IPS-11a (cell line): ENCODE data around the gene CNDP1.
"Not testable (repeated sequence)": the region's sequence is repeated elsewhere in the genome, so short reads cannot be mapped to it uniquely, and the experiment has no call there.

Experiments used
- H3K4me3 ChIP-seq: one replicate; pipeline ENCODE4 v1.5.1; 2013; ENCODE audit warnings: low read depth, low read length, control low read depth

CNDP1 gene, protein sequence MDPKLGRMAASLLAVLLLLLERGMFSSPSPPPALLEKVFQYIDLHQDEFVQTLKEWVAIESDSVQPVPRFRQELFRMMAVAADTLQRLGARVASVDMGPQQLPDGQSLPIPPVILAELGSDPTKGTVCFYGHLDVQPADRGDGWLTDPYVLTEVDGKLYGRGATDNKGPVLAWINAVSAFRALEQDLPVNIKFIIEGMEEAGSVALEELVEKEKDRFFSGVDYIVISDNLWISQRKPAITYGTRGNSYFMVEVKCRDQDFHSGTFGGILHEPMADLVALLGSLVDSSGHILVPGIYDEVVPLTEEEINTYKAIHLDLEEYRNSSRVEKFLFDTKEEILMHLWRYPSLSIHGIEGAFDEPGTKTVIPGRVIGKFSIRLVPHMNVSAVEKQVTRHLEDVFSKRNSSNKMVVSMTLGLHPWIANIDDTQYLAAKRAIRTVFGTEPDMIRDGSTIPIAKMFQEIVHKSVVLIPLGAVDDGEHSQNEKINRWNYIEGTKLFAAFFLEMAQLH

DNA sequence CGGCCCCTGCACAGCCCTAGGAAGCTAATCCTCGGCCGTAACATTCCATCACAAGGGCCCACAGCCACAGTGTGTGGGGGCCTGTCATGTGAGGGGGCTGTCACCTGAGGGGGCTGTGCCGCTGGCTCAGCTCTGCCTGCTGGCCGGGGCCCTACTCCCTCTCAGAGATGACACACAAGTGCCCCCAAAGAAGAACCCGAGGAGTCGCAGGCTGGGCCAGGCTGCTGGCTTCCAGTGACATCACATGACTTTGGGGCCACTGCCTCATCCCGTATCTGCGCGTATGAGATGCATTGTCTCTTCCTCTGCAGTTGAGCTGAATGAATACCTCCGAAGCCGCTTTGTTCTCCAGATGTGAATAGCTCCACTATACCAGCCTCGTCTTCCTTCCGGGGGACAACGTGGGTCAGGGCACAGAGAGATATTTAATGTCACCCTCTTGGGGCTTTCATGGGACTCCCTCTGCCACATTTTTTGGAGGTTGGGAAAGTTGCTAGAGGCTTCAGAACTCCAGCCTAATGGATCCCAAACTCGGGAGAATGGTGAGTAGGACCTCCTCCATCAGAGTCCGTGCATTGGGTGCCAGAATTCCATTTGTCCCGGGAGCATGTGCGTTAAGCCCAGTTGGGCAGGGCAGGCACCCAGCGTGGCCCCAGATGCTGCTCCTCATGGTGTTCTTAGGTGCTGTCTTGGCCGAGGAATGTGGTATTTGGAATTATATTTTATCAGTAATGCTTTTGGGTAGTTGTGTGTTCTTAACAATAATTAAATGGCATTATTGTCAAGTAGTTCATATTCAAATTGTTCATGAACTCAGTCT, at the start of gene CNDP1:
Gene CNDP1 (plus strand): TSS at position 351 of the 820 bp plus-strand sequence. CDS start 168 bp downstream, at position 519.
- no peak within 1 kb of the TSS for H3K4me3 ChIP-seq

DNA sequence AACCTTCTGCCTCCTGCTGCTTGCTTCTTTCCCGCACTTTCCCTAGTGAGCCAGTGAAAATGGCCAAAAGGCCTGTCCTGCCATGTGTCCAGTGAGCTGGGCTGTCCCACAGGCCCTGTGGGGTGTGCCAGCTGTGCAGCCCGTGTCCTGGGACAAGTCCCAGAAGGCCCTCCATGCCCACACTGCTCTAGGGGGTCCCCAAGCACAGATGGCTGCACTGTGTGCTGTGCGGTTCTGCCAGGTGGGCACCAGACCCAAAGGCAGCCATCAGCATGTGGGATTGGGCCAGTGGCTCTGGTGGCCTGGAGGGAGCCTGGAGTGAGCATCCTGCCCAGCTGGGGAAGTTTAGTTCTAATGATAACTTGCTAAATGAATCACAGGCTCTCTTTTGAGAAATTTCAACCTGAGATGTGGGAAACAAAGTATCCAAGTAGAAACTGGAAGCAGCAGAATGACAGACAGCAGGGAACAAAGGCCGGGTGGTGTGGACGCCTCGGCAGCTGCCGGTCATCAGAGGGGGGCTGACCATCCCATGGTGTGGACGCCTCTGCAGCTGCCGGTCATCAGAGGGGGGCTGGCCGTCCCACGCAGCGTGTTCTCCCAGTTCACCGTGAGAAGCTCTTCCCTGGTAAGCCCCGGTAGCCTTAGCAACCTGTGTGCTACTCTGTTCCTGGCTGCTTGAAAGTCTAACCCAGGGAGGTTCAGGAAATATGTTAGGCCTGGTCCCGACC, 48.0 kb upstream of the CNDP1 start:
- H3K4me3 ChIP-seq, result no peak overlapping the region

DNA sequence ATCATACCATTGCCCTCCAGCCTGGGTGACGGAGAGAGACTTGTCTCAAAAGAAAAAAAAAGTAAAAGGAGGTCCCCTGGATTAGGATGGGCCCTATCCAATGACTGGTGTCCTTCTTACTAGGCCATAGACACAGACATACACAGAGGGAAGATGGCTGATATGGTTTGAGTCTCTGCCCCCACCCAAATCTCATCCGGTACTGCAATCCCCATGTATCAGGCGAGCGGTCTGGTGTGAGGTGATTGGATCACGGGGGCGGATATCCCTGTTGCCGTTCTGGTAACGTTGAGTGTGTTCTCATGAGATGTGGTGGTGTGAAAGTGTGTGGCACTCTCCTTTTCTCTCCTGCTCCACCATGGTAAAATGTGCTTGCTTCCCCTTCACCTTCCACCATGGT, 45.9 kb upstream of the CNDP1 start:
- H3K4me3 ChIP-seq, result no peak overlapping the region

DNA sequence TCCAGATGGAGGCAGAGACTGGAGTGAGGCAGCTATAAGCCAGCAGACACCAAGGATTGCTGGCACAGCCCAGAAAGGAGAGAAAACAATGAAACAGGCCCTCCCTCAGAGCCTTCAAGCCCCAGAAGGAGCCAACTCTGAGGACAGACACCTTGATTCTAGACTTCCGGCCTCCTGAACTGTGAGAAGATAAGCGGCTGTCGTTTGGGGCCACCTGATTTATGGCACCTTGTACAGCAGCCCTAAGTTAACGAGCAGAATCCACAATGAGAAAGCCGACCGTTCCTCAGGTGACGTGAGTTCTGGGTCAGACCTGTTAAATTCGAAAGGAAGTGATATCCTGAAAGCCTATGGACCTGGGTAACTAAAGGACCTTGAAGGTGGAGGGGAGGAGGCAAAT, 45.4 kb upstream of the CNDP1 start:
- no peak overlapping the region for H3K4me3 ChIP-seq

DNA sequence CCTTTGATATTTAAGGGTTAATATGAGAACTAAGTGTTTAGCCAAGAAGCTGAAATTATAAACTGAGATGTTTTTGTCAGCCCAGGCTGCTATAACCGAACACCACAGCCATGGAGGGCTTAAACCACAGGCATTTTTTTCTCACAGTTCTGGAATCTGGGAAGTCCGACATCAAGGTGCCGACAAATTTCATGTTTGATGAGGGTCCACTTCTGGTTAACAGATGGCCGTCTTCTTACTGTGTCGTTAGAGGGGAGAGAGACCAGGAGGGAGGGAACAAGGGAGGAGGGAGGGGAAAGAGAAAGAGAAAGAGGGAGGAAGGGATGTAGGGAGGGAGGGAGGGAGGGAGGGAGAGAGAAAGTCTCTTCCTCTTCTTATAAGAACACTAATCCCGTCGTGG, 44.6 kb upstream of the CNDP1 start:
- no peak overlapping the region for H3K4me3 ChIP-seq

DNA sequence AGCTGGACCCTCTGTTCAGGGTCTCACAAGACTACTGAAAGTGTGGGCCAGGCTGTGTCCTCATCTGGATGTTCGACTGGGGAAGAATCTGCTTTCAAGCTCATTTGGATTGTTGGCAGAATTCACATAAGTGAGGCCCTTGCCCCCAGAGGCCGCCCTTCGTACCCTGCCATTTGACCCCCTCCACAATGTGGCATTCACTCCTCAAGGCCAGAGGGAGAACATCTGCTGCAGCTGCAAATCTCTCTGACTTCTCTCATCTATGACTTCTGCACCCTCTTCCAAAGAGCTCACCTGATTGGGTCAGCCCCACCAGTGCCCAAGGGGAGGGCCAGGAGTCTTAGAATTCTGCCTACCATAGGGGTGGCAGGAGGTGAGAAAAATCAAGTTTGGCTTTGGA, 42.0 kb upstream of the CNDP1 start:
- H3K4me3 ChIP-seq, result no peak overlapping the region

DNA sequence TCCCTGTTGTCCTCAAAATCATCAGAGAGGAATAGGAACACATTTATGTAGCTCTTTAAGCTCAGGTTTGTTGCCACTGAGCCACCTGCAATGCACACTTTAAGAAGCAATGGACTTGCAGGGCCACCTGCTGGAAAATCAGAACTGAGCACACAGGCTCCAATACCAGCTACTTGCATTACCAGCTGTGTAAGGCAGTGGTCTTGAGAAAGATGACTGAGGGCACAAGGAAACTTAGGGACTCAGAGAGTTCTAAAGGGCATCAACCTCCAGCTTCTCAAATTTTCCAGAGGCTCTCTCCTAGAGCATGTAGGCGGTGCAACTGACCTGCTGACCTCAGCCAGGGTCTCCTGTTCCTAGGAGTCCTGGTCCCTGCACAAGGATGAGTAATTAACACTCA, 40.6 kb upstream of the CNDP1 start:
- no peak overlapping the region for H3K4me3 ChIP-seq

DNA sequence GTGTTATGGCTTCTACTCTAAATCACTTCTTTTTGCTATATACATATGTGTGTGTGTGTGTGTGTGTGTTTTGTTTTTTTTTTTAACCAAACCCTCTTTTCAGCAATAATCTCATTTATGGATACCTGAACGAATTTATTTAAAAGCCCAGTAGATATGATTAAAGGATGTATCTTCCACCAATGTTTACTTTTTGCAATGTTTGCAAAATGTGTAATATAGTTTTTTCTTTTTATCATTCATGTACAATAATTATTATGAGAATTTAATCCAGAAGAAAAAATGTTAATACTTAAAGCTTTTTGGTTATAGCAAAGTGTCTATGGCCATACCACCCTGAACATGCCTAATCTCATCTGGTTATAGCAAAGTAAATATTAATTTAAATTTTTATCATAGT, 39.8 kb upstream of the CNDP1 start:
- H3K4me3 ChIP-seq, result no peak overlapping the region

DNA sequence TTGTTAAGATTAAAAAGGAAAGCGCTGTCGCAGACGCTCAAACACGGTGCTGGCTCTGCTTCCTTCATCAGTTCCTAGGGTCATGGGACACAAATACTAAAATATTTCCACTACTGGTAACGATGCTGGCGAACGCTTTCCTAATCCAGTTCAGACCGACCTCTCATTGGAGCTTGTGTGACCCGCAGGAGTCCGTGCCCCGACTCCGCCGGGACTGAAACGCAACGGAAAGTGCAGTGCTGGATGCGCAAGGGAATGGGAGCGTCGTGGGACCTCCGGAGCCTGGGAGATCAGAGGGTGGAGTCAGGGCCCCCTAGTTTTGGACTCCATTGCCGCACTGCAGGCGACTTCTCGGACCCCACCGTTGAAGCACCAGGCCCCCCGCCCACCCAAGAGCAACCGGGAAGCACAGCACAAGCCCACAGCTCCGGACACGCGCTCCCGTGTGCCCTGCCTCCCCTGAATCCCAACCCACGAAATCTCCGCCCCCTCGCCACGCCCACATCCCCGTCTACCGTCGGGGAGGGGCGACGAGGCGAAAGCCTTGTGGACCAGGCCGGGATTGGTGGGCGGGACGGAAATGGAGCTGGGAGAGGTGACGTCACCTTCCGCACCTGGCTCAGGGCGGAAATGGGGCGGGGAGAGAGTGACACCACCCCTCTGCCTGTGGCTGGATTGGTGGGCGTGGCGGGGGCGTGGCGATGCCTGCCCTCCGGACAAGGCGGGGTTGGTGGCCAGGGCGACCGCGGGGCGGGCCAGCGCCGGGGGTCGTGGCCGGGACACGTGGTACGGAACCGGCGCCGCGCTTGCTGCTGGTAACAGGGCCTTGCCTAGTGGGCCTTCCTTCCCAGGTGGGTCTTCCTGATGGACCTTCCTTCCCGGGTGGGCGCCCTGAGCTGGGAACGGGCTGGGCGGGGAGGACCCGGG, 38.5 kb upstream of the CNDP1 start, which contains the start of gene CNDP2:
Gene CNDP2 (plus strand): TSS at position 783 of the 927 bp plus-strand sequence. CDS start 3,611 bp downstream, outside the sequence.
- H3K4me3 ChIP-seq, result peak within 1 kb of the TSS; percentile 82

DNA sequence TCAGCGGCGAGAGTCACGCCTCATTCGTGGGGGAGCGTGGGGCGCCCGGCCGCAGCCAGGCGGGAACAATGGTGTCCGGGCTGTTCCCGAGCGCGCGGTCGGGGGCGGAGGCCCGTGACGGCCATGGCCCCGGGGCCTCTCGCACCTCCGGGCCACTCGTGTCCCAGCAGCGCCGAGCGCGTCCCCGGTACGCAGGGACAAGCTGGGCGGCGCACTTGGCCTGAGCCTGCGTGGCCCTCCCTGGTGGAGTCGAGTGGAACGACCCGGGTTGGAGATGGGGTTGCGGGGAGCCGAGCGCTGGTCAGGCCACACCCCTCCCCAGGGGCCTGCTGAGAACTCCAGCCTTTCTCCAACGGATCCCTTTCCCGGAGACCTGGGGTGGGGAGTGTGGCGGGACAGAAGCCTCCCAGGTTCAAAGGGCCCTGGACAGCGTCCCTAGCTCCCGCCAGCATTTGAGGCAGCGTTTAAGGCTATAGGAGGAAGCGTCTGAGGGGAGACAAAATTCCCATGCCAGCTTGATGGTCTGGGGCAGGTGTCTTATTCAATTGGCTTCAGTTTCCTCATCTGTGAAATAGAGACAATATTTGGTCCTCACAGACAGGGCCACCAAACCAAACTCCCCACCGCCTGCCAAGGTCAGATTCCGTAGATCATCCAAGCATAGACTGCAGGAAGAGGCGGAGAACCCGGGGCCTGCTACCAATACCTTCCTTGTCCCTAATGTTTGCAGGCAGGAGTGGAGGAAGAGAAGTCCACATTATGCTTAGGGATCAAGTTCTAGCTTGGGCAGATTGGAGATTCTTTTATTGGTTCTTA, 37.6 kb upstream of the CNDP1 start:
- peak overlapping the region; percentile 82 for H3K4me3 ChIP-seq

DNA sequence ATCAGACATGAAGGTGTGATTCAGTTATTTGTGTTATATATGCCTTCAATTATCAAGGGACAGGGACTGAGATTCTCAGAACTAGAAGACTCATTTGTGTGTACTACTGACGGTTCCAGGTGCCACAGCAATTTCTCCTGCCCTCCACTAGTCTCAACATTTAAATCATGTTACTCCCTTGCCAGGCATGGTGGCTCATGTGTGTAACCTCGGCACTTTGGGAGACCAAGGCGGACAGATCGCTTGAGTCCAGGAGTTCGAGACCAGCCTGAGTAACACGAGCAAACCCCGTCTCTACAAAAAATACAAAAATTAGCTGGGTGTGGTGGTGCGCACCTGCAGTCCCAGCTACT, 37.0 kb upstream of the CNDP1 start:
- H3K4me3 ChIP-seq, result peak overlapping the region; percentile 82

DNA sequence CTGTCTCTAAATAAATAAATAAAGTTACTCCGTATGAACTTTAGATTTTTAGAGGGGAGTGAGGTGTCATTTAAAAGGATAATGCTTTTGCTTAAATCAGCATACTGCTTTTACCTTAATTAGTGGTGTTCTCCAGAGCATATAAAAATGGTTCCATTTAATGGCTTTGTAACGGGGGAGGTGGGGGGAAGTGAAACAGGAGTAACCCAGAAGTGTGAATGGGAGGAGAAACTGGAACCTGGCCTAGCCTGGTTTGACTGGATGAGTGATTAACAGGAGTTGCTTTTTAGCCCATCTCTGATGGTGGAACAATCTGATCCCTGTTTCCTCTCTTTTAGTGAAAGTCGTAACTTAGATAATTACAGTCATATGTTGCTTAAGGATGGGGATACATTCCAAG, 36.5 kb upstream of the CNDP1 start:
- H3K4me3 ChIP-seq, result no peak overlapping the region

DNA sequence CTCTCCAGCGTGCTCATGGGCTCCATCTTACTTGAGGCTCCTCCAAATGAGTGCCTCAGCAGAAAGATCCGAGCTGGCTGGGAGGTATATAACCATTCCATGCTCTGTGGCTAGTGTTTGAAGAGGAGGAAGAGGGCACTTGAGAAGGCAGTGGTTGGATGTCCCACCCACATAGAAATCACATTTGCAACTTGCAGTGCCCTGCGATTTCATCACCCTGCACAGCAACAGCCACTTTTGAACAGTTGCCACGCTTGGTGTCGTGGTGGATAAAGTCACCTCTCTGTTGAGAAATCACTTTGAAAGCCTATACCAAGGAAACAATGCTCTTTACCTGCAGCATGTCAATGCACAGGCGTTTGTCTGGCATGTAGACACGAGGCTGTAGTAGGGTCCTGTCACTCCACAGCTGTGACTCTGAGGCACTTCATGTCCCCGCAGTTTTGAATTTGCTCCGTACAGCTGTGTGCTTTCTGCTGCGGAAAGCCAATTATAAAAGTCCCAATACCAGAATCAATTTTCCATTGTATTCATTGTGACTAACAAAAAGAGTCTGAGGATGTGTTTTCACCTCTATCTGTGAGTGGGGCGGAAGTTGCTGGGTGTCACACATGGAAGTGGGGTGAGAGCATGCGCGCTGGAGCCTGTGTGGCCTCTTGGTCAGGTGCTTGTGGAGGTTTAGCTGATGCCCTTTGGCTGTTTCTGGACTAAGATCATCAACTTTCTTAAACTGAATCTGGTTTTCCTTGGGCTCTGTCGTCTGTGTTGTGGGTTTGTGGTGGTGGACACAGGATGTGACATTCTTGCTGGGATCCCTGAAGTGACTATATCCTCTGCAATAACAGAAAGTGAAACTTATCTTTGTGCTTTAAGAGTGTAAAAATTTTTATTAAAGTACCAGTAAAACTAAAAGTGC, 35.3 kb upstream of the CNDP1 start:
- no peak overlapping the region for H3K4me3 ChIP-seq

DNA sequence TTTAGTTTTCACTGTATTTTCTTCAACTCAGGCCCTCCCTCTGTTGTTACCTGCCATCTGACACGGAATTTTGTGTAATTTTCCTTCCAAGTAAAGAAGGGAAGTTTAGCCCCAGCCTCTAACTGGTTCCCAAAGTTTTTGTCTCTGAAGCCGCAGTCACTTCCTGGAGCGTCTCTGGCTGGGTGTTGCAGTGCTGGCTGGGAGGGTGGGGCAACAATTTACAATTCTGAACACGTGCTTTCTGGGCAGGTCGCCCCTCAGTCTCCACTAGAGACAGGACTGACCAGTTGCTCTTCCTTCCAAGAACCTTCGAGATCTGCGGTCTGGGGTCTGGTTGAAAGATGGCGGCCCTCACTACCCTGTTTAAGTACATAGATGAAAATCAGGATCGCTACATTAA, 34.7 kb upstream of the CNDP1 start:
- no peak overlapping the region for H3K4me3 ChIP-seq

DNA sequence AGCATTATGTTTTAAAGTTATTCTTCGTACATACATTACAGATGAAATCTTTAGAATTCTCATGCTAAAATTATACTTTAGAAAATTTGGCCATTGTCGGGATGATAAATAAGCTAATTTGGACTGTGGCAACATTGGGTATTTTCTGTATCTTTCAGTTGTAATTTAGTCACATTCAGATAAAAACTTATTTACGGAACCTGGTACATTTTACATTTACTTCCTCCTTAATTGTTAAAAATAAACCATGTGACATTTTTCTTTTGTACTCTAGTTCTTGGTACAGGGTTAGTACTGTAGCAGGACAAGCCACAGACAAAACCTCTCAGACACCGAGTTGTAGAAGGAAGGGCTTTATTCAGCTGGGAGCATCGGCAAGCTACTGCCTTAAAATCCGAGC, 33.9 kb upstream of the CNDP1 start:
- no peak overlapping the region for H3K4me3 ChIP-seq

DNA sequence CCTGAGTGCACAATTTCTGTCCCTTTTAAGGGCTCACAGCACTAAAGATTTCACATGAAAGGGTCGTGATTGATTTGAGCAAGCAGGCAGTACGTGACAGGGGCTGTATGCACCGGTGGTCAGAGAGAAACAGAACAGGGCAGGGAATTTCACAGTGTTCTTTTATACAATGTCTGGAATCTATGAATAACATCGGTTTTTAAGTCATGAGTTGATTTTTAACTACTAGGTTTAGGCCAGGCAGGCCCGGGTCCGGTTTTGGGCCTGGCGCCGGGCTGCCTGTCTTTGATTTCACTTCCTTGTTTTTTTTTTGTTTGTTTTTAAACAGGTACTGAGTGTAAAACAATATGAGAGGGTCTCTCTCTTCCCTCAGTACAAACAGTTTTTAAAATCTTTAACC, 33.5 kb upstream of the CNDP1 start:
- H3K4me3 ChIP-seq, result not testable (repeated sequence)

DNA sequence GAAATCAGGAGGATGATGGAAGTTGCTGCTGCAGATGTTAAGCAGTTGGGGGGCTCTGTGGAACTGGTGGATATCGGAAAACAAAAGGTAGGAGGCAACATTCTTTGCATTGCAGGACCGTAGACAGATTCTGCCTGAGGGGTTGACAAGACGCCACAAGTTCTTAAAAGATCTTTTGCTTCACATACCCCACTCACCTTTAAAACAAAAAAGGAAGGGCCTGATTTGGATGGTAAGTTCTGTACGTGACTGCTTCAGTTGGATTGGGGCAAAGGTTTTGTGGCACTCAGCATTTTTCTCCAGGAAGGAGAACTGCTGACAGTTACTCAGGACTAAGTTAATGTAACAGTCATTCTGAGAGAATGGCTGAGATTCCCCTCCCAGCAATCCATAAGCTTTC, 32.9 kb upstream of the CNDP1 start:
- H3K4me3 ChIP-seq, result no peak overlapping the region

DNA sequence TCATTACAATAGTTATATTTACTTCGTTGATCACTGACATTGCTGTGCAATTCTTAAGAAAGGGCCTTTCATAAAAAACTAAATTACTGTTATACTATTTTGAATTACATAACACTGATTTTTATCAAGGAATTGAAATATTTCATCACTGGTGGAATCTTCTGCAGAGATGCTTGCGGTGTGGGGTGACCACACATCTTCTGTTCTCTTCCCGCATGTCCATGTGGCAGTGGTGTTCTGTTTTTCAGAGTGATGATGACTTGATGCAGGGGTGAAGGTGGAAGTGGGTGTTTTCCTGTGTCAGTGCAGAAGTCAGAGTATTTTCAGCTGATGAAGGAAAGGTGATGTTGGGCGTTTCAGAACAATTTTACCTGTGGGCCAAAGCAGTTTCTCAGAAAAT, 31.2 kb upstream of the CNDP1 start:
- H3K4me3 ChIP-seq, result no peak overlapping the region
